ENCODE results near the gene CCDC91. TPM values are rescaled to one million over a fixed set of nuclear protein-coding genes. Genes with fewer than 3 reads are reported as not detected.

The CCDC91 gene
- polyA plus RNA-seq, 1 donor from 2014 or later: 11.6 TPM

- TF ChIP-seq REST (IDR thresholded peaks at IDR 0.05; ENCODE audit: borderline replicate concordance): no peak
- TF ChIP-seq EP300 (conservative IDR thresholded peaks at IDR 0.05; ENCODE audit: poor library complexity, severe bottlenecking): no peak
- no peak for TF ChIP-seq EZH2 (IDR thresholded peaks at IDR 0.05; ENCODE audit: borderline replicate concordance, insufficient read depth, low read length, poor library complexity, severe bottlenecking)
- TF ChIP-seq MXI1 (conservative IDR thresholded peaks at IDR 0.05; ENCODE audit: poor library complexity, severe bottlenecking): no peak
- no peak for TF ChIP-seq CTCF (IDR thresholded peaks at IDR 0.05; ENCODE audit: poor library complexity, severe bottlenecking)
- TF ChIP-seq RAD21 (conservative IDR thresholded peaks at IDR 0.05): no peak
- H3K4me3 ChIP-seq (ENCODE audit: low read length): no peak overlapping the region
Measured at GRCh38 chr12:28177461-28177860, 12.8 kb upstream of the CCDC91 start.

GRCh38 chr12:28177905-28178304 lies 12.4 kb upstream of the CCDC91 start:
- Histone ChIP-seq H3K9ac (ENCODE audit: low read length) (no peak overlapping the region), H4K20me1 (ENCODE audit: insufficient read depth) (no peaks in the 10 kb centered on the region), H3K27ac (ENCODE audit: low read length) (no peak overlapping the region), H3K9me3 (ENCODE audit: low read length) (no peaks in the 10 kb centered on the region), H3K36me3 (ENCODE audit: insufficient read depth, low read length) (no peaks in the 10 kb centered on the region), H3K27me3 (ENCODE audit: insufficient read depth, low read depth, low read length) (no peaks in the 10 kb centered on the region), H3K9me2 (ENCODE audit: insufficient read depth, low read length) (no peaks in the 10 kb centered on the region), H2AFZ (ENCODE audit: low read depth, low read length) (no peak overlapping the region), H3F3A (ENCODE audit: insufficient read depth, low read length, poor library complexity, severe bottlenecking) (no peaks in the 10 kb centered on the region), H3K79me2 (replicated peaks; ENCODE audit: insufficient read depth, low read length) (no peaks in the 10 kb centered on the region), H3K4me3 (ENCODE audit: low read length) (no peak overlapping the region), H3K4me2 (ENCODE audit: low read length) (no peak overlapping the region)
- TF ChIP-seq REST (IDR thresholded peaks at IDR 0.05; ENCODE audit: borderline replicate concordance) (peak; percentile 51), RAD21 (conservative IDR thresholded peaks at IDR 0.05) (no peak)

More at GRCh38 chr12:28177461-28177860, 12.8 kb upstream of the CCDC91 start:
- H3K27ac ChIP-seq (ENCODE audit: low read length): no peak overlapping the region
- H3F3A ChIP-seq (ENCODE audit: insufficient read depth, low read length, poor library complexity, severe bottlenecking): no peaks in the 10 kb centered on the region
- no peak overlapping the region for H2AFZ ChIP-seq (ENCODE audit: low read depth, low read length)
- no peak overlapping the region for H3K9ac ChIP-seq (ENCODE audit: low read length)
- no peaks in the 10 kb centered on the region for H4K20me1 ChIP-seq (ENCODE audit: insufficient read depth)
- H3K27me3 ChIP-seq (ENCODE audit: insufficient read depth, low read depth, low read length): no peaks in the 10 kb centered on the region
- no peaks in the 10 kb centered on the region for H3K9me3 ChIP-seq (ENCODE audit: low read length)
- H3K4me2 ChIP-seq (ENCODE audit: low read length): no peak overlapping the region
- H3K9me2 ChIP-seq (ENCODE audit: insufficient read depth, low read length): no peaks in the 10 kb centered on the region
- no peaks in the 10 kb centered on the region for H3K79me2 ChIP-seq (replicated peaks; ENCODE audit: insufficient read depth, low read length)
- H3K36me3 ChIP-seq (ENCODE audit: insufficient read depth, low read length): no peaks in the 10 kb centered on the region

Measured in neural cell (in vitro differentiated cells).